Heart left ventricle (tissue), 13 donors: ENCODE measurements around the gene TRIM17.

Source experiments
- POLR2A ChIP-seq, 2 donors: fragments of 450-650 bp; IDR thresholded peaks; one replicate each; pipeline ENCODE4 v1.6.1; 2017; ENCODE audit warnings: antibody characterized with exemption in 2 of 2, mild to moderate bottlenecking in 2 of 2, moderate library complexity in 2 of 2
- TF ChIP-seq, protein P1 (sequence below), 12 donors: fragments of 200-600 bp; sonication (generic) in 4 of 12; IDR thresholded peaks; one replicate each; pipeline versions ENCODE4 v1.5.0 to v1.8.0; 2018 to 2022; ENCODE audit warnings: antibody characterized with exemption in 12 of 12, mild to moderate bottlenecking in 5 of 12
- donor health status: ischemic (EF 13 %, LVEDD 7.1; RV severe dilation, severe dysfunction).
- donor health status: DM: no; HTN: yes; CAD: no.
- donor health status: DM: no; HTN: no; CAD: no.
- donor health status: ischemic (EF 25% LVEDD 6.9; RV normal size, moderate dysfunction).
- donor health status: ischemic (EF 25% LVEDD 5.7; RV mildly dilated, moderate dysfunction).
- donor health status: ischemic (EF 35%, LVEDD 5.7; RV mildly dilated, moderate dysfunction).
- donor health status: nonischemic (EF 11% LVEDD 7.7; RV severe dilation, severe dysfunction).
- donor health status: DM: yes; HTN: yes; CAD: no.
- donor health status: PGD.
- donor health status: ischemic (EF 29% LVEDD 5.4; RV normal size, mild dysfunction).
- donor health status: nonischemic (EF 23%, LVEDD 6.1; RV moderate dilation, normal function).

DNA sequence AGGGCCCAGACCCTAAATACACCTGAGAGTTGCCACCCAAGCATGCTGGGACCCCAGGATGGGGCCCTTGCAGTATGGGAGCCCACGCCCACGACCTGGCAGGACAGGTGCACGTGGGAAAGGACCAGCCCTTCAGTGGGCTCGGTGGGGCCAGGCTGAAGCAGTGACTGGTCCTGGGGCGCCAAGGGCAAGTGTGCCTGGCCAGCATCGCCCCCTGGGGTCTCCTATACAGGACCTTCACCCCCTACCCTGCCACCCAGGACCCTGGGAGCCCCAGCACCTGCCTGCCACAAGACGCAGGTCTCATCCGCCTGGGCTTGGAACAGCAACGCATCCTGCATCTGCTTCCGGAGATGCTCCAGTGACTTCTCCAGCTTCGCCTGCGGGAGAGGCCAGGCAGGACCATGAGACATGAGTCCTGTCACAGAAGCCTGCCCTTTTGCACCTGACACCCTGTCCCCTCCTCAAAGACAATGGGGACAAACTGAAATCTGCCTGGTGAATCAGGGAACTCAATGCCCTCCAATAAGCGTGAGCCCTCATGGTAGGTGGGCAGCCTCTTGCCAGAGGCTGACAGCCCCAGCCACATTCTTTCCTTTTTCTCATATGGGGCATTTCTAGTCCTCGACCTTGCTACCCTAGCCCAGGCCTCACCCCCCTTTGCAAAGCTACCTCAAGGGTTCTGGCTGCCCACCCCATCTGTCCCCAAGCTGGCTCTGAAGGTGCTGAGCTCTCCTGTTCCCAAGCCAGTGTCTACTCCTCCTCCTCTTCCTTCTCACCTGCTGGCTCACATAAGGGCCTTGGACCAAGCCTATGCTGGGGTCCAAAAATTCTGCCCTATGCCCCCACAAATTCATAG, 14.7 kb downstream of the TRIM17 start:
- TF ChIP-seq POLR2A (IDR thresholded peaks at IDR 0.05) = no peak
- TF ChIP-seq, protein P1, sequence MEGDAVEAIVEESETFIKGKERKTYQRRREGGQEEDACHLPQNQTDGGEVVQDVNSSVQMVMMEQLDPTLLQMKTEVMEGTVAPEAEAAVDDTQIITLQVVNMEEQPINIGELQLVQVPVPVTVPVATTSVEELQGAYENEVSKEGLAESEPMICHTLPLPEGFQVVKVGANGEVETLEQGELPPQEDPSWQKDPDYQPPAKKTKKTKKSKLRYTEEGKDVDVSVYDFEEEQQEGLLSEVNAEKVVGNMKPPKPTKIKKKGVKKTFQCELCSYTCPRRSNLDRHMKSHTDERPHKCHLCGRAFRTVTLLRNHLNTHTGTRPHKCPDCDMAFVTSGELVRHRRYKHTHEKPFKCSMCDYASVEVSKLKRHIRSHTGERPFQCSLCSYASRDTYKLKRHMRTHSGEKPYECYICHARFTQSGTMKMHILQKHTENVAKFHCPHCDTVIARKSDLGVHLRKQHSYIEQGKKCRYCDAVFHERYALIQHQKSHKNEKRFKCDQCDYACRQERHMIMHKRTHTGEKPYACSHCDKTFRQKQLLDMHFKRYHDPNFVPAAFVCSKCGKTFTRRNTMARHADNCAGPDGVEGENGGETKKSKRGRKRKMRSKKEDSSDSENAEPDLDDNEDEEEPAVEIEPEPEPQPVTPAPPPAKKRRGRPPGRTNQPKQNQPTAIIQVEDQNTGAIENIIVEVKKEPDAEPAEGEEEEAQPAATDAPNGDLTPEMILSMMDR (IDR thresholded peaks at IDR 0.05) = no peak
